ENCODE data around the gene SGO2.
A peak's percentile ranks its signal among the peaks of the same experiment; 100 is the strongest.

SGO2 gene

DNA sequence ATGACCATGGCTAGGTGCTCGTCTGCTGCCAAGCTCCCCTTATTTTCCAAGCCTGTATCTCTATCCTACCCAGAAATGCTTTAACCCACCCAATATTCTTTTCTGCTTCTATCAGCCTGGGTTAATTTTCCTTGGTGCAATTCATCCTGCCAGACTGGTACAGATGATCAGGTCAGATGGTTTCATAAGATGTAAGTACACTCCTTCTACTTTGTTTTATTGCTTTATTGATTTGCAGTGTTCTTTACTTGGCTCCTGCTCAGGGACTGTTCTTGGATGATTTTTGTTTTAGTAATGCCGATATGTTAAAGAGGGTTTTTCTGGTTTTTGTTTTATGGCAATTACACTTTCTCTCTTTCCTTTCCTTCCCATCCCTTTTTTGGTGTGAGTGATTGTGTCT lies 2.4 kb upstream of the SGO2 start:
- Histone ChIP-seq H3K9ac (ENCODE audit: low read length) (no peak overlapping the region), H3K79me2 (ENCODE audit: insufficient read depth, low read length) (peaks cover 25% of the 10 kb centered on the region), H3K36me3 (ENCODE audit: low read length) (no peaks in the 10 kb centered on the region), H3F3A (ENCODE audit: insufficient read depth) (no peaks in the 10 kb centered on the region), H3K27ac (ENCODE audit: low read depth, low read length) (no peak overlapping the region), H3K9me2 (replicated peaks; ENCODE audit: insufficient read depth, low read length) (no peaks in the 10 kb centered on the region), H3K4me3 (ENCODE audit: insufficient read depth, low read length, poor library complexity, severe bottlenecking) (no peak overlapping the region), H3K9me3 (ENCODE audit: insufficient read depth, low read length) (no peaks in the 10 kb centered on the region), H3K27me3 (ENCODE audit: low read length) (no peaks in the 10 kb centered on the region), H4K20me1 (ENCODE audit: low read depth, low read length) (no peaks in the 10 kb centered on the region), H3K4me2 (ENCODE audit: low read depth, low read length, poor library complexity, severe bottlenecking) (no peak overlapping the region), H2AFZ (ENCODE audit: low read depth, low read length, severe bottlenecking) (no peak overlapping the region)
- TF ChIP-seq, protein P1, sequence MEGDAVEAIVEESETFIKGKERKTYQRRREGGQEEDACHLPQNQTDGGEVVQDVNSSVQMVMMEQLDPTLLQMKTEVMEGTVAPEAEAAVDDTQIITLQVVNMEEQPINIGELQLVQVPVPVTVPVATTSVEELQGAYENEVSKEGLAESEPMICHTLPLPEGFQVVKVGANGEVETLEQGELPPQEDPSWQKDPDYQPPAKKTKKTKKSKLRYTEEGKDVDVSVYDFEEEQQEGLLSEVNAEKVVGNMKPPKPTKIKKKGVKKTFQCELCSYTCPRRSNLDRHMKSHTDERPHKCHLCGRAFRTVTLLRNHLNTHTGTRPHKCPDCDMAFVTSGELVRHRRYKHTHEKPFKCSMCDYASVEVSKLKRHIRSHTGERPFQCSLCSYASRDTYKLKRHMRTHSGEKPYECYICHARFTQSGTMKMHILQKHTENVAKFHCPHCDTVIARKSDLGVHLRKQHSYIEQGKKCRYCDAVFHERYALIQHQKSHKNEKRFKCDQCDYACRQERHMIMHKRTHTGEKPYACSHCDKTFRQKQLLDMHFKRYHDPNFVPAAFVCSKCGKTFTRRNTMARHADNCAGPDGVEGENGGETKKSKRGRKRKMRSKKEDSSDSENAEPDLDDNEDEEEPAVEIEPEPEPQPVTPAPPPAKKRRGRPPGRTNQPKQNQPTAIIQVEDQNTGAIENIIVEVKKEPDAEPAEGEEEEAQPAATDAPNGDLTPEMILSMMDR (IDR thresholded peaks at IDR 0.05; ENCODE audit: insufficient read depth, low read length, poor library complexity, severe bottlenecking): no peak
- TF ChIP-seq EZH2phosphoT487 (conservative IDR thresholded peaks at IDR 0.05; ENCODE audit: low read length): no peak

DNA sequence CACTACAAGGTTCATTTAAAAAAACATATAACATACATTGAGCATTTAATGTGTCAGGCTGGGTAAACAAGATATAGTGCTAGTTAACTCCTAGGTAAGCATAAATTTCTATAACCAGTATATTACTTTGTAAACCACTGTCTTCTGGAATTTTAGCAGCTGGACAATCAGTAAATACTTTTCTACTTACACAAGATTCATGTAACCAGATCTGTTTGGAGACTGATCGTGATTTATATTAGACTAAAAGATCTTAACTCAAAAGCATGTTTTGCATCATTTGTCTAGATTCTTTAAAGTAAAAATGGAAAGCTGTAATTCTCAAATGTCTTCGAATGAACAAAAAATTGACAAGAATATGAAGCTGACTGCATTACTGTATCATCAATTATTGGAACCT lies 941 bp upstream of the SGO2 start:
- H3K9me3 ChIP-seq (ENCODE audit: insufficient read depth, low read length): no peaks in the 10 kb centered on the region
- H3K36me3 ChIP-seq (ENCODE audit: low read length): no peaks in the 10 kb centered on the region
- no peaks in the 10 kb centered on the region for H3K9me2 ChIP-seq (replicated peaks; ENCODE audit: insufficient read depth, low read length)
- peak overlapping the region; percentile 66 for H2AFZ ChIP-seq (ENCODE audit: low read depth, low read length, severe bottlenecking)
- H3K27ac ChIP-seq (ENCODE audit: low read depth, low read length): no peak overlapping the region
- TF ChIP-seq, protein P1 (IDR thresholded peaks at IDR 0.05; ENCODE audit: insufficient read depth, low read length, poor library complexity, severe bottlenecking): no peak
- TF ChIP-seq EZH2phosphoT487 (conservative IDR thresholded peaks at IDR 0.05; ENCODE audit: low read length): no peak
- H3F3A ChIP-seq (ENCODE audit: insufficient read depth): no peaks in the 10 kb centered on the region
- H3K4me3 ChIP-seq (ENCODE audit: insufficient read depth, low read length, poor library complexity, severe bottlenecking): no peak overlapping the region
- no peak overlapping the region for H3K9ac ChIP-seq (ENCODE audit: low read length)
- peak overlapping the region; percentile 80 for H3K4me2 ChIP-seq (ENCODE audit: low read depth, low read length, poor library complexity, severe bottlenecking)
- no peaks in the 10 kb centered on the region for H4K20me1 ChIP-seq (ENCODE audit: low read depth, low read length)
- H3K79me2 ChIP-seq (ENCODE audit: insufficient read depth, low read length): peaks cover 40% of the 10 kb centered on the region
- H3K27me3 ChIP-seq (ENCODE audit: low read length): no peaks in the 10 kb centered on the region

DNA sequence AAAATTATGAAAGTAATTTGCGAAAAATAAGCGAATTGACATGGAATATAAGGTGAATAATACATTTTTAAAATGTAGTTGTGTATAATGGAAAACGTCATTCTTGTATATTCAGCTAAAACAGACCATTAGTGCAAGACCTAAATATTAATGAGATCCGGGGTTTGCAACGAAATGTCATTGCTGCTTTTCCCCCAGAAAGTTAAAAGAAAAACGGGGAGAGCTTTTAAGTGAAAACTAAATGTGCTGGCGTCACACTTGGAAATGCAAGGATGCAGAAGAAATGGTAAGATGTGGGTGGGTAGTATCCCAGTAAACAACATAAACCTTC lies 491 bp upstream of the SGO2 start:
- peaks cover 44% of the 10 kb centered on the region for H3K79me2 ChIP-seq (ENCODE audit: insufficient read depth, low read length)
- H2AFZ ChIP-seq (ENCODE audit: low read depth, low read length, severe bottlenecking): peak overlapping the region; percentile 66
- no peaks in the 10 kb centered on the region for H3K27me3 ChIP-seq (ENCODE audit: low read length)
- no peaks in the 10 kb centered on the region for H3K9me3 ChIP-seq (ENCODE audit: insufficient read depth, low read length)
- peak overlapping the region; percentile 76 for H3K4me3 ChIP-seq (ENCODE audit: insufficient read depth, low read length, poor library complexity, severe bottlenecking)
- H3K36me3 ChIP-seq (ENCODE audit: low read length): no peaks in the 10 kb centered on the region
- peak overlapping the region; percentile 80 for H3K4me2 ChIP-seq (ENCODE audit: low read depth, low read length, poor library complexity, severe bottlenecking)
- no peaks in the 10 kb centered on the region for H3F3A ChIP-seq (ENCODE audit: insufficient read depth)
- peak overlapping the region; percentile 21; the same call in 1 of the 2 replicates for H3K27ac ChIP-seq (ENCODE audit: low read depth, low read length)
- TF ChIP-seq EZH2phosphoT487 (conservative IDR thresholded peaks at IDR 0.05; ENCODE audit: low read length): no peak
- TF ChIP-seq, protein P1 (IDR thresholded peaks at IDR 0.05; ENCODE audit: insufficient read depth, low read length, poor library complexity, severe bottlenecking): no peak
- no peaks in the 10 kb centered on the region for H4K20me1 ChIP-seq (ENCODE audit: low read depth, low read length)
- H3K9me2 ChIP-seq (replicated peaks; ENCODE audit: insufficient read depth, low read length): no peaks in the 10 kb centered on the region
- H3K9ac ChIP-seq (ENCODE audit: low read length): peak overlapping the region; percentile 81

Measured in SU-DHL-6 (cell line).